ENCODE results near the gene NFIA. TPM values are rescaled to one million over a fixed set of nuclear protein-coding genes. Genes with fewer than 3 reads are reported as not detected.

Gene NFIA
- polyA plus RNA-seq, 1 donor (not counting 4 experiments of a cell fraction or from before 2014, with no cell fraction given) = 14.7 TPM

DNA sequence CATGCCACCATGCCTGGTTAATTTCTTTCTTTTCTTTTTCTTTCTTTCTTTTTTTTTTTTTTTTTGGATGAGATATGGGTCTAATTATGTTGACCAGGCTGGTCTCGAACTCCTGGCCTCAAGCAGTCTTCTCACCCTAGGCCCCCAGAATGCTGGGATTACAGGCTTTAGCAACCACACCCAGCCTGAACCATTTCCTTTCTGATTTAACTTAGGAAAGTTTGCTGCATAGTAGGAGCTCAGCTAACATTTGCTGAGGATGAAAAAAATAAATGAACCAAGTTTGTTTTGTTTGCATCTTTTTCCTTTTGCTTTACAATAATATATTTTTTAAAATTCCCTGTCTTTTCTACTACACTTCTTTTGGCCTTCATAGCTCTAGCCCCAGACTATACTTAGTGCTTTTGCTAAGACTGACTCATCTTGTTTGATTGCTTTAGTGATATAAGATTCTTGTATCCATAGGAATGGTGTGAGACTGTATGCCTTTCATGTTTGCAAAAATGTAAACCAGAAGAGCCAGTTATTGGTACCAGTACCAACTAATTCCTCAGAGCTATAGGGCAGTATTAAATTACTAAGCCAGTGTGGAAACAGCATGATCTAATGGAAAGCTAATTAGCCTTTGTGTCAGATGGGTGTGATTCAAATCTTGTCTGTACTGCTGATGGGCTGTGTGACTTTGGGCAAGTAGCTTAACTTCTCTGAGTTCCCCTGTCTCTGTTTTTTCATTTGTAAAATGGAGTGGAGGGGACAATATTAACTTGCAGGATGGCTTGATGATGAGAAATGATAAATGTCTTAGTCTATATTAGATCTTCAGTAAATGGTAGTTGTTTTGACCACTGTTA is 66.9 kb downstream of the NFIA start:
- peaks cover 0 to 6% of the 10 kb centered on the region in 2 experiments for H3K36me3 ChIP-seq (ENCODE audit: control insufficient read depth in 2 of 2, extremely low read depth in 1 of 2, insufficient read depth in 2 of 2, low read length in 2 of 2)
- no peaks in the 10 kb centered on the region for H3K9me3 ChIP-seq (ENCODE audit: control insufficient read depth, low read depth, low read length)
- H3K79me2 ChIP-seq (ENCODE audit: control insufficient read depth, insufficient read depth, low read length) = peaks cover 23% of the 10 kb centered on the region
- H3K27me3 ChIP-seq (ENCODE audit: control insufficient read depth, extremely low read depth, insufficient read depth, low read length) = no peaks in the 10 kb centered on the region
- DNase-seq (ENCODE audit: low read depth, low spot score) (peak; percentile 45), FAIRE-seq (peak; percentile 87)
- H3K4me3 ChIP-seq (ENCODE audit: control insufficient read depth in 2 of 3, extremely low read depth in 1 of 3, insufficient read depth in 2 of 3, low read depth in 1 of 3, low read length in 3 of 3) = no peak overlapping the region
- H3K9me1 ChIP-seq (ENCODE audit: control insufficient read depth, extremely low read depth, insufficient read depth, low read length) = no peaks in the 10 kb centered on the region
- H3K9ac ChIP-seq (ENCODE audit: control insufficient read depth, extremely low read depth, insufficient read depth, low read length) = peak overlapping the region; percentile 10
- TF ChIP-seq, protein P1, sequence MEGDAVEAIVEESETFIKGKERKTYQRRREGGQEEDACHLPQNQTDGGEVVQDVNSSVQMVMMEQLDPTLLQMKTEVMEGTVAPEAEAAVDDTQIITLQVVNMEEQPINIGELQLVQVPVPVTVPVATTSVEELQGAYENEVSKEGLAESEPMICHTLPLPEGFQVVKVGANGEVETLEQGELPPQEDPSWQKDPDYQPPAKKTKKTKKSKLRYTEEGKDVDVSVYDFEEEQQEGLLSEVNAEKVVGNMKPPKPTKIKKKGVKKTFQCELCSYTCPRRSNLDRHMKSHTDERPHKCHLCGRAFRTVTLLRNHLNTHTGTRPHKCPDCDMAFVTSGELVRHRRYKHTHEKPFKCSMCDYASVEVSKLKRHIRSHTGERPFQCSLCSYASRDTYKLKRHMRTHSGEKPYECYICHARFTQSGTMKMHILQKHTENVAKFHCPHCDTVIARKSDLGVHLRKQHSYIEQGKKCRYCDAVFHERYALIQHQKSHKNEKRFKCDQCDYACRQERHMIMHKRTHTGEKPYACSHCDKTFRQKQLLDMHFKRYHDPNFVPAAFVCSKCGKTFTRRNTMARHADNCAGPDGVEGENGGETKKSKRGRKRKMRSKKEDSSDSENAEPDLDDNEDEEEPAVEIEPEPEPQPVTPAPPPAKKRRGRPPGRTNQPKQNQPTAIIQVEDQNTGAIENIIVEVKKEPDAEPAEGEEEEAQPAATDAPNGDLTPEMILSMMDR (optimal IDR thresholded peaks at IDR 0.05 in 1 of 3, IDR thresholded peaks at IDR 0.05 in 1 of 3, conservative IDR thresholded peaks at IDR 0.05 in 1 of 3; ENCODE audit: extremely low read depth in 1 of 3, insufficient read depth in 2 of 3, low read length in 3 of 3) = no peak
- no peak for TF ChIP-seq EZH2 (IDR thresholded peaks at IDR 0.05; ENCODE audit: low read length)
- peaks cover 16% of the 10 kb centered on the region for H3K4me1 ChIP-seq (ENCODE audit: control insufficient read depth, extremely low read depth, insufficient read depth, low read length)
- H3K27ac ChIP-seq (ENCODE audit: control insufficient read depth, insufficient read depth, low read length) = peak overlapping the region; percentile 55
- dilution Hi-C loops (cut with MboI; ENCODE audit: extremely low pct_ligation_motif_present, low sequenced_read_pairs) = no loop called here
- H2AFZ ChIP-seq (ENCODE audit: control insufficient read depth, low read length) = no peak overlapping the region
- H3K4me2 ChIP-seq (ENCODE audit: control insufficient read depth, extremely low read depth, insufficient read depth, low read depth, low read length) = no peak overlapping the region
- H4K20me1 ChIP-seq (ENCODE audit: control insufficient read depth, extremely low read depth, insufficient read depth, low read length) = no peaks in the 10 kb centered on the region

DNA sequence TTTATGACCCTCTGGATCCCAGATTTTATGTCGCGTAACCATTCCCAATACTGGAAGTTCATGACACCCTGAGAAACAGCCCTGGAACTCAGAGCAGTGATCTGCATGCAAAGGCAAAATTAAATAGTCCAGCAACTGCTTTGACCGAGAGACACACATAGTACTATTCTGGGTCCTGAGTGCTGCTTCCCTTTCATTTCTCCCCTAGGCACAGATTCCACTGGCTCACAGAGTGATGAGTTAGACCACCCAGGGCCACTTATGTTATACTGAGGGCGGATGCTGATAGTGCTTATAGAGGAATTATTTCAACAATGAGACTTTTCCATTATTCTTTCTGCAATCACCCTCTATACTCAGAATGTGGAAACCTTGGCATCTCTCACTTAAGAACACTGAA is 69.2 kb downstream of the NFIA start:
- no peak overlapping the region for H2AFZ ChIP-seq (ENCODE audit: control insufficient read depth, low read length)
- no peaks in the 10 kb centered on the region for H3K9me1 ChIP-seq (ENCODE audit: control insufficient read depth, extremely low read depth, insufficient read depth, low read length)
- H3K36me3 ChIP-seq (ENCODE audit: control insufficient read depth in 2 of 2, extremely low read depth in 1 of 2, insufficient read depth in 2 of 2, low read length in 2 of 2) = no peaks in the 10 kb centered on the region
- no peak overlapping the region for H3K4me3 ChIP-seq (ENCODE audit: control insufficient read depth in 2 of 3, extremely low read depth in 1 of 3, insufficient read depth in 2 of 3, low read depth in 1 of 3, low read length in 3 of 3)
- H3K27me3 ChIP-seq (ENCODE audit: control insufficient read depth, extremely low read depth, insufficient read depth, low read length) = no peaks in the 10 kb centered on the region
- no peak overlapping the region for H3K4me2 ChIP-seq (ENCODE audit: control insufficient read depth, extremely low read depth, insufficient read depth, low read depth, low read length)
- H3K79me2 ChIP-seq (ENCODE audit: control insufficient read depth, insufficient read depth, low read length) = peaks cover 10% of the 10 kb centered on the region
- FAIRE-seq (no peak), DNase-seq (ENCODE audit: low read depth, low spot score) (no peak)
- H3K9me3 ChIP-seq (ENCODE audit: control insufficient read depth, low read depth, low read length) = no peaks in the 10 kb centered on the region
- H3K4me1 ChIP-seq (ENCODE audit: control insufficient read depth, extremely low read depth, insufficient read depth, low read length) = peaks cover 15% of the 10 kb centered on the region
- H3K9ac ChIP-seq (ENCODE audit: control insufficient read depth, extremely low read depth, insufficient read depth, low read length) = no peak overlapping the region
- TF ChIP-seq EZH2 (IDR thresholded peaks at IDR 0.05; ENCODE audit: low read length) = no peak
- TF ChIP-seq, protein P1 (optimal IDR thresholded peaks at IDR 0.05 in 1 of 3, IDR thresholded peaks at IDR 0.05 in 1 of 3, conservative IDR thresholded peaks at IDR 0.05 in 1 of 3; ENCODE audit: extremely low read depth in 1 of 3, insufficient read depth in 2 of 3, low read length in 3 of 3) = no peak
- H3K27ac ChIP-seq (ENCODE audit: control insufficient read depth, insufficient read depth, low read length) = no peak overlapping the region
- dilution Hi-C loops (cut with MboI; ENCODE audit: extremely low pct_ligation_motif_present, low sequenced_read_pairs) = no loop called here
- no peaks in the 10 kb centered on the region for H4K20me1 ChIP-seq (ENCODE audit: control insufficient read depth, extremely low read depth, insufficient read depth, low read length)
